Vagina (tissue), 2 donors: Measurements from ENCODE around the gene PKM.

ENCODE experiments used
- CTCF ChIP-seq, 3 experiments: fragments of 450-650 bp in 2 of 3; fragments of 200-600 bp in 1 of 3; sonication (generic) in 1 of 3; IDR thresholded peaks; one replicate each; pipeline ENCODE4 v1.5.1; 2017 to 2019; ENCODE audit warnings: antibody characterized with exemption in 3 of 3, mild to moderate bottlenecking in 2 of 3, moderate library complexity in 2 of 3
- POLR2A ChIP-seq, 2 donors: fragments of 450-650 bp; IDR thresholded peaks; one replicate each; pipeline ENCODE4 v1.6.1; 2017; ENCODE audit warnings: antibody characterized with exemption in 2 of 2, mild to moderate bottlenecking in 2 of 2, moderate library complexity in 2 of 2

GRCh38 chr15:72229947-72230196 is 1.1 kb downstream of the PKM start:
- no peak for TF ChIP-seq CTCF (IDR thresholded peaks at IDR 0.05)
- no peak for TF ChIP-seq POLR2A (IDR thresholded peaks at IDR 0.05)
